HG03039 (cell line): Measurements from ENCODE around the gene NOTCH1.

ENCODE experiments used
- ATAC-seq: cut with Tn5 transposase; IDR thresholded peaks from one replicate; pipeline ENCODE4 v1.9.1; 2021; ENCODE audit warnings: mild to moderate bottlenecking, moderate library complexity; ENCODE audit not compliant: unreplicated experiment

NOTCH1 gene

DNA sequence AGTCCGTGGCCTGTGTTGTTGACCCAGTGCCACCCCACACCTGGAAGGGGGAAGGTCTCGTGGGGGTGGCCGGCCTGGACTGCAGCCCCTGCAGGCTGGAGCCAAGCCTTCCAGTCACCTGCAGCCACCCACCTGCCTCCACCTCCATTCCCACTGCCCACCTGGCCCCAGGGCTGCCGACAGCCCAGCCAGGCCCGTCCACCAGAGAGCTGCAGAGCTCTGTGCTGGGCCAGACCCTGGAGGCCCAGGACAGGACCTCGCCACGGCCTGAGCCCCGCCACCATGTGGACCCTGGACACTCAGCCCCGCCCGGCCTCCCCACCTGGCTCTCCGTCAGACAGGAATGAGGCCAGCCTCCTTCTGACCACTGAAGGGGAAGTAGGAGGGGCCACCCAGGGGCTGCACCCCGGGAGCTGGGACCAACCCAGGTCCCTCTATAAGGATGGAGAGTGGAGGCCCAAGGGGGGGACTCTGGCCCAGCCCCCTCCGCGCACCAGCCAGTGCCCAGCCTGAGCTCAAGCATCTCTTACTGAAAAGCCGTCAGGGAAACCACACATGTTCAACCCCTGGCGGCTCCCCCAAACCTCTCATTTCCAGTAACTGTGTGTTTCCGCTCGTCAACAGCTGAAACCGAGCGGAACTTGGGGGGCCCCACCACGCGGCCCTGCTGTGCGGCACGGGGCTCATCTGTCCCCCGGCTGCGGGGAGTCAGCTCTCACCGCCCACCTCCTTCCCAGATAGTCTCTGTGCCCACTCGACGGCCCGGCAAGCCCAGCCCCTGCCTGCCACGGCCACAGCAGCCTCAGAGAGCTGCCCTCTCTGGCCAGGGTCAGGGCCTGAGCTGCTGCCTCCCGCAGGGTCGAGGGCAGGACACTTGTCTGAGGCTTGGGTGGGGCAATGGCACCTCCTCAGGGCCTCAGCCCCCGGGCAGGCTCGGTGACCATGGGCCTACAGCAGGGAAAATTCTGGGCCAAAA lies 12.8 kb downstream of the NOTCH1 start:
- ATAC-seq: no peak

DNA sequence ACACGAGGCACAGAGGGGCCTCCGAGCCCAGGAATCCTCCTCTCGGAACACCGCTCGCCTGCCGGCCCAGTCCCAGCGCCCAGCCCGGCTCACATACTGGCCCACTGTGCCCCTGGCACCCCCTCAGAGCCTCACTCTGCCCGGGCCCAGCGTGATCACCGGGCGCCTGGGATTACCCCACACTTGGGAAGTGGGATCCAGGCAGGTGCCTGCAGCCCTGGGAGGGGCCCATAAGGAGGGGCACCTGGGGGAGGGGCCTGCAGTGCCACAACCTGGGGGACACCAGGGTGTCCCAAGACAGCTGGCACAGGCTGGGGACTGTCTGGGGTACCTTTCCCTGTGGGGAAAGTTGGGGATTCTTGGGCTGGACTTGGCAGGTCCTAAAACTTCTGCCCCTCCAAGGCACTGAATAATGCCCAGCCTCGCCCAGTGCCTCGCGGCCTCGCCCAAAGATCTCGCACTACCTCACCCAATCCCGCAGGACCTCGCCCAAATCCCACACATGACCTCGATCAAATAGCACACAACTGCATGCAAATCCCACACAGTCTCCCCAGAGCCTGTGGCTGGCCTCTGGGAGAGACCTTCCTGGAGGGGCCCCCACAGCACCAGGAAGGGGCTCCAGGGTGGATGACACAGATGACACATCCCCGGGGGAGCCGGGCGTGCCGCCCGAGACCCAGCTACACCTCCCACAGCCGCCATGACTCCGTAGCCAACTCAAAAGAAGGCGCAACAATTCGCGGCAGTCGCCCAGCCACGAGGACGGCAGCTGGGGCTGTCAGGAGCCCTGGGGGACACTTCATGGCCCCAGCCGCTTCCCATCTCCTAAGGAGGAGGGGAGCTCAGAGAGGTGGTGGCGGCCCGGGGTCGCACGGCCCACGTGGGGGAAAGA lies 13.7 kb downstream of the NOTCH1 start:
- no peak for ATAC-seq

DNA sequence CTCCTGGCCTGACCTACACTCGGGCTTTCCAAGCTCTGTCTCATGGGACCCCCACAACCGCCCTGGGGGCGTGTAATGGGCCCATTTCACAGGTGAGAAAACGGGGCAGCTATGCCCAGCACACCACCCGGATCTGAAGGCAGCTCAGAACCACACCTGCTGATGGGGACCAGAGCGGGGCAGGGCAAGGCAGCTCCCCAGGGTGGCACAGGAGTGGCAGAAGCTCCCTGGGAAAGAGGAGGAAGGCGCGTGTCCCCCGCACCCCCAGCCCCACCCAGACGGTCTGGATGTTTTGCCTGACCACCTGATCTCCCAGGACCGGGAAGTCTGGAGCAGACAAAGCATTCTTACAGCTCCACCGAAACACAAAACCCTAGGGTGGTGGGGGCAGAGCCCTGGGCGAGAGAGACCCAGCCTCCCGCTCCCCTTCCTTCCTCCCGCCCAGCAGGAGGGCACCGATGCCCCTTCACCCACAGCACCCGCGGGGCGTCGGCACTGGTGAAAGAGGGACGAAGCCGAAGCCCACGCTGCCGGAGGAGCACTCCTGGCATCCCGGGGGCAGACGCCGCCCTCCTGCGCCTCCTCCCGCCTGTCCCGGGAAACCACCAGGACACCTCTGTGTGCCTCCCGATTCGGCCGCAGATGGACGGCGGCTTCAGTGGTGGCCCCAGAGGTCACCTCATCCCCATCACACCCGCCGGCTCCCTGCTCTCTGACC lies 14.5 kb downstream of the NOTCH1 start:
- no peak for ATAC-seq

DNA sequence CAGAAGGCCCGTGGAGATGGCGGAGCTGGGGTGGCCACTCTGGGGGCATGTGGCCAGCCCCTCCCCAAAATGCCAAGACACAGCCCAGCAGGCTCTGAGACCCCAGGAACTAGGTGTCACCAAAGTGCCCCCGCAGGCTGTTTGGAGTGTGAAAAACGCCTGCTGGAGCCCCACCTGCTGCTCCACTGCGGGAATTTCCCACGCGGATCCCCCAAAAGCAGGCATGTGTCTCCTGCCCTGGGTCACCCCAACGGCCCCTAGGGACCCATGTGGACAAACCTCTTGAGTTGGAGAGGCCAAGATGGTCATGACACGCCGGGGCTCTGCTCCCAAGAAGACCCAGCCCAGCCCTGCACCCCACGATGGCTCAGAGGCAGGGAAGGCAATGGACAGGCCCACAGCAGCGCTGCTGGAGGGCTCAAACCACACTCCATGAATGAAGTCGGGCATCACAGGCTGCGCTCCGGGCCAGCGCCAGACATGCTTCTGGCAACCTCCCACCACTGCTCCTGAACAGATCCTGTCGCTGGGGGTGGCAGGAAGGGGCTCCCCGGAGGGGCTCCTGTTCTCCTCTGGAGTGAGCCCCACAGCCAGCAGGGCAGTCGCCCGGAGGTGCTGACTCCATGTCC lies 15.3 kb downstream of the NOTCH1 start:
- ATAC-seq: no peak

DNA sequence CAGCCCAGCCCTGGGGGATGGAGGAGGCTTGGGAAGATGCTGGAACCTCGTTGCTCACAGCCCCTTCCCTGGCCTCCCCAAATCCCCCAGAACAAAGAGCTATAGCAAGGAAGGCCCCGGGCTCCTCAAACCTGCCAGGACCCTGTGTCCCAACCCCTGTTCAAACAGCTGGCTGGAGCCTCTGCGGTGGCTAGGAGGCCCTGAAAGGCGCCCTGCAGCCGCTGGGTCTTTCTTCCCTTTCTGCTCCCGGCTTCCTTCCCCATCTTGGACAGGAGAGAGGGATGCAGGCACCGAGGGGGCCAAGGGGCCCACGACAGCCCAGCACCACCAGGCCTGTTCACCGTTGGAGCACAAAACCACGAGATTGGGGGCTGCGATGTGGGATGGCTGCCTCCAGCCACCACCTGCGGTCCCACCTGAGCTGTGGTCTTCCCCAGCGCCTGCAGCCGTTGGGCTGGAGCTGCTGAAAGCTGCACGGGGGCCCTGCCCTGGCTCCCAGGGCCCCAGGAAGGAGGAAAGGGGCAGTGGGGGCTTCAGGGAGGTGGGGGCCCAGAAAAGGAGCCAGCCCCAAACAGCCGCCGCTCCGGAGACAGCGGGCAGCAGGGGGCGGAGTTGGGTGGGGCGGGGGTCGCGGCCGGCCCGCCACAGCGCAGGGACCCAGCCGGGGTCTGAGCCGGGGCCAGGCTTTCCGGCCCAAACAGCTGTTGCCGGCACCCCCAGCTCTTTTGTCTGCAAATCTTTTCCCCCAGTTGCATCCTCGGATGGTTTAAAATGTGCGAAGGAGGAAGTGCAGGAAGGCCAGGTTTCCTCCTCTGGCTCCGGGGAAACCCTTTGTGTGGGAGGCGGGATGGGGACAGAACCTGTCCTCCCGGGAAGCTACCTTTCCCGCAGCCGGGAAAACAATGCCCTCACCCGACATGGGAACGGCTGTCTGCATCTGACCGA lies 16.1 kb downstream of the NOTCH1 start:
- ATAC-seq: no peak

DNA sequence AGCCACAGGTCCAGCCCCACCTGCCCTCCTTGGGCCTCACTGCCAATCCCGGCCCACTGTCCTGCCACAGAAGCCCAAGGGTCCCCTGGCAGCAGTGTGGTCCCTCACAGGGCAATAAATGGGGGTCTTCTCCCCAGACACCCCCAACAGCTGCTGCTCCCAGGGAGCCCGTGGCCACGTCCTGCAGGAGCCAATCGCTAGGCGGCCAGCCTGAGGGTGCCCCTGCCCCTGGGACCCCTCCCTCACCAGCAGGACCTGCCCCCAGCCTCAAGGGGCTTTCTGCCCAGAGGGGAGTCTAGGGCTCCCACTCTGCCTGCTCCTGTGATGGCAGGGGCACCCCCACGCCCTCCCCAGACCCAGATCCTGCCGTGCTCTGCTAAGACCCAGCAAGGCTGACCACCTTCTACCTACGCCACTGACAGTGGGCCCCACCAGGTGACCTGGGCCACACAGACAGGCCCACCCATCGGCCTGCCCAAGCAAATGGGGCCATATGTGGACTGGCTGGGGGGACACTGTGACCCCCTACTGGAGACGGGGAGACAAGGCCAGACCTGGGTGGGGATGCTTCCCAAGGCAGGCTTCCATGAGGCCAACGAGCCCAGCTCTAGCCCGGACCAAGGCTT lies 17.0 kb downstream of the NOTCH1 start:
- no peak for ATAC-seq

DNA sequence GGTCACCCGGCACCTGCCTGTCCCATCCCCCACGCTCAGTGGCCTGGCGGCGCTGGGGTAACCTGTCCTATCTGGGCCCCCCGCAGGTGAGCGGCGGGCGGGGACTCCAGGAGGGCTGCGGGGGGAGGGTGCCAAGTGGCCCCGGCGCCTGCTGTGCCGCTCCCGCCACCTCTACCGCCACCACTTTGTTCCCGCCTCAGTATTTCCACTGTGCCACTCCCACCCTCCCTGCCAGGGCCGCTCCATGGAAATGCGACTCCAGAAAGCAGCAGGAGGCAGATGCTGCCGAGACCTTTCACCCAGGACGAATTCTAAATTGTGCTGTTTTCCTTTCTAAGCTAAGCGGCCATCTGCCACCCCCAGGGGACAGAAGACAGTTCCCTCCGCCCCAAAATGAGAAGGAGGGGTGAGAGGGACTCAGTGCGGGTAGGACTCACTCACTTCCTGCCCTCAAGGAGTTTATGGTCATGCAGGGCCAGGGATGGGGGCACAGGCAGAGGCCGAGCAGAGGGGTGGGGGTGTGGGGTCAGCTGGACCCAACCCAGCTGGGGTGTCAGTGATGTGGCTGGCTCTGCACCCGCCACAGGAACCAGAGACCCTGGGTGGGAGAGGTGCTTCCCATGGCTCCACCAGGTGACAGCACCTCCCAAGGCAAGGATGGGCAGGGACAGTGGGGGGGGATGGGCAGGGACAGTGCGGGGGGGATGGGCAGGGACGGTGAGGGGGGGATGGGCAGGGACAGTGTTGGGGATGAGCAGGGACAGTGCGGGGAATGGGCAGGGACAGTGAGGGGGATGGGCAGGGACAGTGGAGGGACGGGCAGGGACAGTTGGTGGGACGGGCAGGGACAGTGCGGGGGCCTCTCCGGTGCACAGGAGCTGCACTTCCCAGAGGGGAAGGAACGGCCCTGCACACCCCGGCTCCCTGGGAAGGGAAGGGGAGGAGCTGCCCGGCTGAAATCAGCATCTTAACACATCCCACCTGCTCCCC lies 17.8 kb downstream of the NOTCH1 start:
- ATAC-seq: no peak

DNA sequence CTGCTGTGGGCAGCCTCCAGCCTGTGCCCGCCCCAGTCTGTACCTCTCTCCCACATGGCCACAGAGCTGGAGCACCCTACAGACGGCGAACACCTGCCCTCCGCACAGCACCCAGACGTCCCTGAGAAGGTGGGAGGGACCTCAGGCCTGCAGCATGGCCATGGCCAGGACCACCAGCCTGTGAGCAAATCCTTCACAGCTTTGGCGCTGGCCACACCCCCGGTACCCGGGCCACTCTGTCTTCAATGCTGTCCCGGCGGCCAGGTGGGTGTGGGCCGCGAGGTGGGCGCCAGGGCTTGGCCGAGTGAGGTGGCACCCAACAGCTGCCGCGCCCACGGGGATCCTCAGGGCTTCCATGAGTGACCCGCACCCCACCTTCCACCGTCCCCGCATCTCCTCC lies 18.7 kb downstream of the NOTCH1 start:
- no peak for ATAC-seq

DNA sequence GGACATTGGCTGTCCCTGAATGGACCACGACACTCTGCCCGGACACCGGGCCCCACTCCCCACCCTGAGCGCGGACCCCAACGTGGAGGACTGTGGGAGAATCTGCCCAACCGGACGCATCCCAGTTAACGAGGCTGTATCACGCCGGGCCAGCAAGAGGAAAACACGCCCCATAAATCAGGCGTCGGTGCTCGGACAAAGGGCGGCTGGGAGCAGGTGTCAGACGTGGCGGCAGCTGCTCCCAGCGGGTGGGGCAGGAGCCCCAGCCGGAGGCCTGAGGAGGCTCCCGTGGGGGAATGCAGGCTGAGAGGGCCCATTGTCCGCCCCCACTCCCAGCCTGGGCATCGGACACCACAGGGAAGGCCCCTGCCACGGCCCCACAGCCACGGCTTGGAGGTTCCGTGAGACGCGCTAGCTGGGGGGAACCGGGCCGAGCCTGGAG lies 19.2 kb downstream of the NOTCH1 start:
- ATAC-seq: no peak

DNA sequence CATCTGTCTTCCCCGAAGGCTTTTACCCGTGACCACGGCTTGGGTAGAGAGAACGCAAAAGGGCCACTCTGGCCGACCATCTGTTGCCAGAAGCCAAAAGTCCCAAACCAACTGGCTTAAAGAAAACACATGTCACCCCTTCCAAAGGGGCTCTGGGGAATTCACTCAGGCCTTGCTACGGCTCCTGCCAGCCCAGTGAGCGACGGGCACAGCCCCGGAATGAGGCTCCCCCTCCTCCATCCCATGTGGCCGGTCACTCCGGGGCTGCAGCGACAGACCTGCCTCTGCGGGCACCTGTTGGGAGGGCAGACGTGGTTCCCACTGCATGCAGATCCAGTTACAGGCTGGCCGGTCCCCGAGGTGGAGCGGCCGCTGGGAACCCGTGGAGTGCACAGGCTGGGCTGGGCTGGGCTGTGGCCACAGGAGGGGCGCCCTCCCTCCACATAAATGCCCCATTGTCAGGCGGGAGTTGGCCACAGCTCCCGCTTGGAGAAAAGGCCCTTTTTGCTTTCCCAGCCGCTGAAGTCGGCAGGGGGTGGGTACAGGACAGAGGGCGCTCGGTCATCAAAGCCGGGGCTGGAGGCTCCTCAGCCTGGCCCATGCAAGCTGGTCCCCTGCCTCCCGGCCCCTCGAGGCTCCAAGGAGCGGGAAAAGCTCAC lies 19.9 kb downstream of the NOTCH1 start:
- no peak for ATAC-seq

DNA sequence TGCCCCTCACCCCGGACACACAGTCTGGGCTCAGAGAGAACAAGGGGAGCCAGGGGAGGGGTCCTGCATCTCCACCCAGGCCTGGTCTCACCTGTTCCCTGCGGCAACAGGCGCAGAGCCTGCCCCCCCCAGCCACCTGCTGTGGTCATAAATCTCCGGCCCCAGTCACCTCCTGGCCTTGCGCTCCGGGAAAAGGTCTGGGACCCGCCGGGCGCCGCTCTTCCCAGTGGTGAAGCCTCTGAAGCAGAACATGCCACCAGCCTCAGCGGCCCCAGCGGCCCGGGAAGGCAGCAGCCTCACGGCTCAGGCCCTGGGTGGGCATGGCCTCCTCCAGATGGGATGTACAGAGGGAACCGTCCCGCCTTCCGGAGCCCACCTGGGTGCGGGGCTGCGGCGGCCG lies 20.6 kb downstream of the NOTCH1 start:
- no peak for ATAC-seq

DNA sequence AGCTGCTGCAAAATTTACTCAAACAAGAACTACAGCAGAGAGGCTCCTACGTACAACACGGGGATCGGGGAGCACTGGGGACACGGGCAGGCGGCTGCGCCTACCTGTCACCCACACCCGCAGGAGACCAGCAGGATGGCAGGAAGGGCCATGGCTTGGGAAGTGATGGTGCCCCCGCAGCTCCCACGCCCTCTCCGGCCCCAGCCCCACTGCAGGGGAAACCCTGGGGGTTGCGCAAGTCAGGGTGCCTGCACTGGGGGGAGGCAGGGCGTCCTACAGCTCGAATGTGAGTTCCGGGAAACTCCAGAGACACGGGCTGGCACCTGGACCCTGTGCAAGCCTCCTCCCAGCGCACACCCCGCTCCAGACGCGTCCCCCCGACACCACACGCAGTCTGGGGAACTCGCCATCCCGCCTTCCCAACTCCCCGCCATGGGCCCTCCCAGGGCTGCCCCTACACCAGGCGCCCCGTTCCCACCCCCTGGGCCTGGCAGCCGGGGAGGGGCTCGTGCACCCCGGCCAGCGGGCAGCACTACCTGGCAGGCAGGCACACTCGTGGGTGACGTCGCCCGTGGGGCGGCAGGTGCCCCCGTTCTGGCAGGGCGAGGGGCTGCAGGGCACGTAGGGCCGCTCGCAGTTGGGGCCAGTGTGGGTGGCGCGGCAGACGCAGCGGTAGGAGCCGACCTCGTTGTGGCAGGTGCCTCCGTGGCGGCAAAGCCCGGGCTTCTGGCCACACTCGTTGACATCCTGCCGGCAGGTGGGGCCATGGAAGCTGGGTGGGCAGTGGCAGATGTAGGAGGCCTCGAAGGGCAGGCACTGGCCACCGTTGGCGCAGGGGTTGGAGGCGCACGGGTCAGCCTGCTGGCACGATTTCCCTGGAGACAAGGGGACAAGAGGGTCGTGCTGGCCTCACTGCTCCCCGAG lies 23.3 kb downstream of the NOTCH1 start:
- ATAC-seq: no peak

DNA sequence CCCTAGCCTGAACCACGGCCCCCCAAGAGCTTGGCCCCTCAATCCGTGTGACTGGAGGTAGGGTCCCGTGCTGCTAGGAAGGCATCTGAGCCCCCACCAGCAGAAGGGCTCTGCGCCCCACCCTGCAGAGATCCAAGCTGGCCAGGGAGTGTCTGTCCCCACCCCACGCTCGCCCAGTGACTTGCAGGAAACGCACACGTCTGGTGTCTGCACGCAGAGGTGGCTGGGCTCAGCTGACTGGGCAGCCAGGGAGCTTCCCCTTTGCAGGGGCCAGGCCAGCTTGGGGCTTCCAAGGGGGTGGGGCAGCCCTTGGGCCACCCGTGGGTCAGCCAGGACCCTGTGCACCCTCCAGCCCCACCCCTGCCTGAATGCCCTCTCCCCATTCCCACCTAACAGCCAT lies 24.3 kb downstream of the NOTCH1 start:
- ATAC-seq: no peak

DNA sequence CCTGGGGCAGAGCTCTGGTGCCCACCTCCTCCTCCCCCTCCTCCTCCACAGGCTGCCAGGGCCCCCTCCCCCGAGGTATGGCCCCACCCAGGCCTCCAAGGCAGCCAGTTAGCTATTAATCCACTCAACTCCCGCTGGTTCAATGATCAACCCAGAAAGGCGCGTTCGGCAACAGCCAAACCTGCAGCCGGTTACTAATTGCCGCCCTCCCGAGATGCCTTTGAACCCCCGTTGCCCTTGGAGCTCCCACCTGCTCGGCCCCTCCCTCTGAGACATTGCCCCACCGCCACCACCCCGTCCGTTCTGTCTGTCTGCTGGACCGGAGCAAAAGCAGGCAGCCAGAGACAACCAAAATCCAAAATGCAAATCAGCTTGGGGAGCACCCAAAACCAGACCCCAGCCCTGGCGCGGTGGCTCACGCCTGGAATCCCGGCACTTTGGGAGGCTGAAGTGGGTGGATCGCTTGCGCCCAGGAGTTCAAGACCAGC lies 25.8 kb downstream of the NOTCH1 start:
- no peak for ATAC-seq

DNA sequence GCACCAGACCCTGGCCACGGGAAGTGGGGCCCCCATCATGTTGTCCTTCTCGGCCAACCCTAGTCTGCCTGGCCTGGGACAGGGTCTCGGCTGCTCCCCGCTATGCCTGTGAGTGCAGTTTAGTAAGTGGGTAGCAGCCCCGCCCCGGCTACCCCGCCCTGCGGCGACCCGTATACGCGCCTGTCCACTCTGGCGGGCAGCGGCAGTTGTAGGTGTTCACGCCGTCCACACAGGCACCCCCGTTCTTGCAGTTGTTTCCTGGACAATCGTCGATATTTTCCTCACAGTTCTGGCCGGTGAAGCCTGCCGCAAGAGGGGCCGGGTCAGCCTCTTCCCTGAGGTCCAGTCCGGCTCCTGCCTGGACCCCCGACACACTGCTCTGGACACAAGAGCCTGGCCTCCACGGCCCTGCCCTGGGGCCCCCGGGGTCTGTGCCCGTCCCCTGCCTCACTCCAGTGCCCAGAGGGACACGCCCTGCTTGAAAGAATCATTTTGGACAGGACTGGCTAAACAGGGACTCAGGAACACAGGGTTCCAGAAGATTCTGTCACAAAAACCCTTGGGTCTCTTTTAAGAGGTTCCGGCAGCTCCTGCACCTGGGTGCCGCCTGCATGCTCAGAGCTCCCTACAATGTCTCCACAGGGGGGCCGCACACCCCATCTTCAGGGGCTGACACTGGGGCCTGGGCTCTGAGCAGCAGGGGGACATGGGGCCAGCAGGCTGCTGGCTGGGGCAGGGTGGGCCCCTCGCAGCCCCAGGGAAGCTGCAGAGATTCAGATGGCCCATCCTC lies 26.4 kb downstream of the NOTCH1 start:
- no peak for ATAC-seq
